Hepatocyte (in vitro differentiated cells): Measurements from ENCODE around the gene CBX6. TPM values are rescaled to one million over a fixed set of nuclear protein-coding genes. Genes with fewer than 3 reads are reported as not detected.

Experiments used
- DNase-seq: peaks from one replicate; pipeline ENCODE4 v3.0.0-alpha.2; 2016; ENCODE audit warnings: low spot score
- H2AFZ ChIP-seq: fragments of 200-600 bp; sonication (generic); 2 replicates; pipeline ENCODE4 v1.6.0; 2016; ENCODE audit warnings: antibody characterized with exemption, mild to moderate bottlenecking
- H3K27ac ChIP-seq: fragments of 200-600 bp; sonication (generic); 2 replicates; pipeline ENCODE4 v1.5.1; 2016; ENCODE audit warnings: mild to moderate bottlenecking
- H3K27me3 ChIP-seq: fragments of 200-600 bp; sonication (generic); 2 replicates; pipeline ENCODE4 v1.6.1; 2016
- H3K36me3 ChIP-seq: fragments of 200-600 bp; sonication (generic); replicated peaks from 2 replicates; pipeline ENCODE4 v1.5.1; 2016; ENCODE audit warnings: low read depth; ENCODE audit not compliant: insufficient read depth
- H3K4me1 ChIP-seq: fragments of 200-600 bp; sonication (generic); 2 replicates; pipeline ENCODE4 v1.5.1; 2016; ENCODE audit warnings: mild to moderate bottlenecking, moderate library complexity; ENCODE audit not compliant: insufficient read depth
- H3K4me2 ChIP-seq: fragments of 200-600 bp; sonication (generic); 2 replicates; pipeline ENCODE4 v1.6.0; 2016
- H3K4me3 ChIP-seq: fragments of 200-600 bp; sonication (generic); 2 replicates; pipeline ENCODE4 v1.5.1; 2016; ENCODE audit warnings: mild to moderate bottlenecking
- H3K79me2 ChIP-seq: fragments of 200-600 bp; sonication (generic); 2 replicates; pipeline ENCODE4 v1.6.0; 2017; ENCODE audit warnings: mild to moderate bottlenecking
- H3K9me2 ChIP-seq: fragments of 200-600 bp; sonication (generic); replicated peaks from 2 replicates; pipeline ENCODE4 v1.6.0; 2017; ENCODE audit warnings: mild to moderate bottlenecking; ENCODE audit not compliant: insufficient read depth
- H3K9me3 ChIP-seq: fragments of 200-600 bp; sonication (generic); 2 replicates; pipeline ENCODE4 v1.5.1; 2016; ENCODE audit warnings: low read depth, mild to moderate bottlenecking
- H4K20me1 ChIP-seq: fragments of 200-600 bp; sonication (generic); 2 replicates; pipeline ENCODE4 v1.6.0; 2016; ENCODE audit warnings: mild to moderate bottlenecking; ENCODE audit not compliant: insufficient read depth, poor library complexity, severe bottlenecking
- EZH2 ChIP-seq: fragments of 200-600 bp; sonication (generic); IDR thresholded peaks from 2 replicates; pipeline ENCODE4 v1.6.1; 2016; ENCODE audit warnings: antibody characterized with exemption, mild to moderate bottlenecking, borderline replicate concordance
- EZH2phosphoT487 ChIP-seq: fragments of 200-600 bp; sonication (generic); IDR thresholded peaks from one replicate; pipeline ENCODE4 v1.6.1; 2018; ENCODE audit warnings: antibody characterized with exemption, mild to moderate bottlenecking, low read depth, moderate library complexity; ENCODE audit not compliant: unreplicated experiment, severe bottlenecking
- WGBS: methylation state at CpG from one replicate; pipeline ENCODE4 v1.1.6; 2016; ENCODE audit warnings: low lambda C conversion rate; ENCODE audit errors: missing lambda C conversion rate; 5-methylcytosine and 5-hydroxymethylcytosine counted together
- polyA plus RNA-seq: library from polyadenylated mRNA; unstranded; fragments of >200 nt; fragmentation: Nextera tagmentation; extraction: Ambion mirVana; gene quantifications from 2 replicates; pipeline ENCODE4 v1.2.1, GENCODE V29; 2016
- total RNA-seq: library from RNA; depleted of rRNA; stranded (reverse); fragments of >200 nt; gene quantifications from 2 replicates; pipeline ENCODE4 v1.2.3, GENCODE V29; 2014
- TF ChIP-seq, protein P1 (sequence below): fragments of 200-600 bp; sonication (generic); IDR thresholded peaks from 2 replicates; pipeline ENCODE4 v1.5.1; 2016; ENCODE audit warnings: antibody characterized with exemption, mild to moderate bottlenecking; ENCODE audit not compliant: poor library complexity

Gene CBX6
- total and polyA plus RNA-seq, 2 experiments from 2014 or later = 42.9 to 45.4 TPM

DNA sequence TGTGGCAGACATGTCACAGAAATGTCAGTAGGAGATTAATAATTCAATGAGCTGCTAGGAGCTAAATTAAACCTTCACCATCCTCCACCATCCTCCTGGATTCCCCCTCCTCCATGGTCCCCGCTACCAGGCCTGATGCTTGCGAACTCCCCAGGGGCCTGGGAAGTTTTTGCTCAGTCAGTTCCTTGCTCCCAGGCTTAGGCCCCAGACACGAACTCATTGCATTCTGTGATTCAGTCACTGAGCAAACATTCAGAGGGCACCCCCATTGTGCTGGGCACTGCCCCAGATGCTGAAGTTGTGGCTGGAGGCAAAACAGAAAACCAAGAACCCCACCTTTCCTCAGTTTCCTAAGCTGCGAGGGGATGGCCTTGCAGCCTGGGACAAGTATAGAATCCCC is 42.5 kb downstream of the CBX6 start:
- Histone ChIP-seq H3K9me2 (no peaks in the 10 kb centered on the region), H3K79me2 (no peaks in the 10 kb centered on the region), H3K4me3 (no peak overlapping the region), H3K27me3 (no peaks in the 10 kb centered on the region), H3K4me2 (no peak overlapping the region), H3K27ac (no peak overlapping the region), H2AFZ (no peak overlapping the region), H3K36me3 (no peaks in the 10 kb centered on the region), H3K9me3 (no peaks in the 10 kb centered on the region), H3K4me1 (no peaks in the 10 kb centered on the region), H4K20me1 (no peaks in the 10 kb centered on the region)
- TF ChIP-seq EZH2phosphoT487 = no peak
- TF ChIP-seq, protein P1, sequence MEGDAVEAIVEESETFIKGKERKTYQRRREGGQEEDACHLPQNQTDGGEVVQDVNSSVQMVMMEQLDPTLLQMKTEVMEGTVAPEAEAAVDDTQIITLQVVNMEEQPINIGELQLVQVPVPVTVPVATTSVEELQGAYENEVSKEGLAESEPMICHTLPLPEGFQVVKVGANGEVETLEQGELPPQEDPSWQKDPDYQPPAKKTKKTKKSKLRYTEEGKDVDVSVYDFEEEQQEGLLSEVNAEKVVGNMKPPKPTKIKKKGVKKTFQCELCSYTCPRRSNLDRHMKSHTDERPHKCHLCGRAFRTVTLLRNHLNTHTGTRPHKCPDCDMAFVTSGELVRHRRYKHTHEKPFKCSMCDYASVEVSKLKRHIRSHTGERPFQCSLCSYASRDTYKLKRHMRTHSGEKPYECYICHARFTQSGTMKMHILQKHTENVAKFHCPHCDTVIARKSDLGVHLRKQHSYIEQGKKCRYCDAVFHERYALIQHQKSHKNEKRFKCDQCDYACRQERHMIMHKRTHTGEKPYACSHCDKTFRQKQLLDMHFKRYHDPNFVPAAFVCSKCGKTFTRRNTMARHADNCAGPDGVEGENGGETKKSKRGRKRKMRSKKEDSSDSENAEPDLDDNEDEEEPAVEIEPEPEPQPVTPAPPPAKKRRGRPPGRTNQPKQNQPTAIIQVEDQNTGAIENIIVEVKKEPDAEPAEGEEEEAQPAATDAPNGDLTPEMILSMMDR = no peak
- no peak for TF ChIP-seq EZH2
- no peak for DNase-seq
- WGBS = 79% methylated on average over 4 of the region's 4 CpGs

DNA sequence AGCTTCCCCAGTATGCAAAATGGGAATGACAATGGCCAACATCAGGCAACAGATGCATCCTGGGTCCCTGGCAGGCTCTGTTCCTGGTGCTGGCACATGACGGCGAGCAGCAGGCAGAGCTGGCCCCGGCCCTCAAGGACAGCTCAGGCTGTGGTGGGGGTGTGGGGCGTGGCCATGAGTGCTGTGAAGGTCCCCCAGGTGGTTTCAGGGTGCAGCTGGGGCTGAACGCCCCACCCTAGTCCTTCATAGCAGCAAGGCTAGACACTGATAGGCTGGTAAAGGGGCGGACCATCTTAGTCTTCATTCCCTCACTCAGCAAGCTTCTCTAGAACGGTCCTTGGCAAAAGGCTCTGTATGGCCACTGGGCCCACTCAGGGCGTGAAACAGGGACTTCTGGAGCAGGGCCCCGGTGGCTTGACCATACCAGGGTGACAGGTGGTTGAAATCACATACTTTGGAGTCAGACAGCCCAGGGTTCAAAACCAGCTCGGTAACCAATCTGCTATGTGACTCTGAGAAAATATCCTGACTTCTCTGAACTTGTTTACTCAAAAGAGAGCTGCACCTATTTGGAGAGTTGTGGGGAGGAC is 43.3 kb downstream of the CBX6 start:
- TF ChIP-seq EZH2 (no peak), EZH2phosphoT487 (no peak)
- TF ChIP-seq, protein P1 = no peak
- no peaks in the 10 kb centered on the region for H3K4me1 ChIP-seq
- no peak overlapping the region for H3K27ac ChIP-seq
- H2AFZ ChIP-seq = no peak overlapping the region
- no peaks in the 10 kb centered on the region for H3K27me3 ChIP-seq
- H3K36me3 ChIP-seq = no peaks in the 10 kb centered on the region
- H4K20me1 ChIP-seq = no peaks in the 10 kb centered on the region
- 90% methylated on average over 10 of the region's 10 CpGs for WGBS
- H3K4me3 ChIP-seq = no peak overlapping the region
- no peaks in the 10 kb centered on the region for H3K9me2 ChIP-seq
- H3K4me2 ChIP-seq = no peak overlapping the region
- no peaks in the 10 kb centered on the region for H3K79me2 ChIP-seq
- no peaks in the 10 kb centered on the region for H3K9me3 ChIP-seq
- no peak for DNase-seq

DNA sequence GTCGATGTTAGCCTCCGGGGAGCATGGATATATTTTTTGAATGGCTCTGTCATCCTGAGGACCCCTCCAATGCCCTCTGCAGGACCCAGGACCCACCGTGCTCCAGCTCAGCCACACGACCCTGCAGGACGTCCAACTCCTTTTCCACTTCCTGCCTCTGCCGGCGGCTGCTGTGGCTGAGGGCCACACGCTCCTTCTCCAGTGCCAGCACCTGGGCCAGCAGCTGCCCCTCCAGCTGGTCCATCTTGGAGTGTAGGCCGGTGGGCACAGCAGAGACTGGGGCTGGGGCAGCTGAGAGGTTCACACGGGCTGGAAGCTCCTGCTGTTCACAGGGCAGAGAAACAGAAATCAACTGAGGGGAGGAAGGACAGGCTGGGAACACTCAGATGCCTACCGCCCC is 43.8 kb downstream of the CBX6 start:
- no peaks in the 10 kb centered on the region for H3K9me2 ChIP-seq
- no peaks in the 10 kb centered on the region for H3K79me2 ChIP-seq
- no peak overlapping the region for H3K4me2 ChIP-seq
- TF ChIP-seq, protein P1 = no peak
- TF ChIP-seq EZH2 = no peak
- TF ChIP-seq EZH2phosphoT487 = no peak
- H3K9me3 ChIP-seq = no peaks in the 10 kb centered on the region
- H4K20me1 ChIP-seq = no peaks in the 10 kb centered on the region
- H3K4me3 ChIP-seq = no peak overlapping the region
- no peaks in the 10 kb centered on the region for H3K36me3 ChIP-seq
- H3K27ac ChIP-seq = no peak overlapping the region
- no peak for DNase-seq
- H3K27me3 ChIP-seq = no peaks in the 10 kb centered on the region
- no peaks in the 10 kb centered on the region for H3K4me1 ChIP-seq
- no peak overlapping the region for H2AFZ ChIP-seq
- 81% methylated on average over 11 of the region's 11 CpGs for WGBS

DNA sequence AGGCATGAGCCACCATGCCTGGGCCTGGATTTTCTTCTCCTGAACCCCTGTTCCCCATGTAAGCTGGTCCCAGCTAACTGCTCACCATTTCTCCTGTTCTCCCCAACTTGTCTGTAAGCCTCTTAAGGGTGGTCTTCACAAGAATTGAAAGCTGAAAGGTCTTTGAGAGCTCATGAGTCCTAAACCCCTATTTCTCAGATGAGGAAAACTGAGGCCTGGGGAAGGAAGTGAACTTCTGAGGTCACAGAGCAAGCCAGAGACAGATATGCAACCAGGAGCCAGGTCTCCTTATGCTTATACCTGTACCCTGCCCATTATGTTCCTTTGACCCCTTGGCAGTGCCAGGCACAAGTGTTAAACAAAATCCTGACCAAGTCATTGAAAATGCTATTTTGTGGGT is 44.5 kb downstream of the CBX6 start:
- TF ChIP-seq EZH2phosphoT487 = no peak
- TF ChIP-seq, protein P1 = no peak
- TF ChIP-seq EZH2 = no peak
- H3K4me1 ChIP-seq = no peaks in the 10 kb centered on the region
- no peaks in the 10 kb centered on the region for H3K9me3 ChIP-seq

More for the DNA sequence above, 44.5 kb downstream of the CBX6 start:
- Histone ChIP-seq H3K4me2 (no peak overlapping the region), H3K4me3 (no peak overlapping the region), H3K79me2 (no peaks in the 10 kb centered on the region), H3K27ac (no peak overlapping the region), H3K36me3 (no peaks in the 10 kb centered on the region), H3K9me2 (no peaks in the 10 kb centered on the region), H3K27me3 (no peaks in the 10 kb centered on the region), H2AFZ (no peak overlapping the region), H4K20me1 (no peaks in the 10 kb centered on the region)
- no peak for DNase-seq
